ENCODE data around the gene NUDT16L1. TPM values are rescaled to one million over a fixed set of nuclear protein-coding genes. Genes with fewer than 3 reads are reported as not detected.
A peak's percentile ranks its signal among the peaks of the same experiment; 100 is the strongest.

NUDT16L1 gene
- total and polyA plus RNA-seq, 12 donors, result 16.3 to 99.3 (median 51.6) TPM

GRCh38 chr16:4675864-4676786 is 17.2 kb upstream of the NUDT16L1 start:
- no peaks in the 10 kb centered on the region for H3K27me3 ChIP-seq
- H3K36me3 ChIP-seq (replicated peaks in 1 of 2), result peaks cover 0 to 37% of the 10 kb centered on the region in 2 donors
- 50 to 61% (median 57%) methylated on average over 8 to 23 of the region's 23 CpGs for WGBS, 4 donors
- no peaks in the 10 kb centered on the region for H3K9me3 ChIP-seq (replicated peaks in 1 of 3)
- H3K4me1 ChIP-seq (replicated peaks in 1 of 2), result peaks cover 24 to 30% of the 10 kb centered on the region in 2 donors
- intact Hi-C loops (cut with DNase I), result no loop called here
- H3K27ac ChIP-seq, result peak overlapping the region; percentile 64 to 96 (median 89)
- DNase-seq, result peak in 5 of 7 donors; percentile 39 to 73 (median 47)
- TF ChIP-seq POLR2A (IDR thresholded peaks at IDR 0.05) (no peak), CTCF (IDR thresholded peaks at IDR 0.05) (no peak)
- H3K4me3 ChIP-seq, result no peak overlapping the region

DNA sequence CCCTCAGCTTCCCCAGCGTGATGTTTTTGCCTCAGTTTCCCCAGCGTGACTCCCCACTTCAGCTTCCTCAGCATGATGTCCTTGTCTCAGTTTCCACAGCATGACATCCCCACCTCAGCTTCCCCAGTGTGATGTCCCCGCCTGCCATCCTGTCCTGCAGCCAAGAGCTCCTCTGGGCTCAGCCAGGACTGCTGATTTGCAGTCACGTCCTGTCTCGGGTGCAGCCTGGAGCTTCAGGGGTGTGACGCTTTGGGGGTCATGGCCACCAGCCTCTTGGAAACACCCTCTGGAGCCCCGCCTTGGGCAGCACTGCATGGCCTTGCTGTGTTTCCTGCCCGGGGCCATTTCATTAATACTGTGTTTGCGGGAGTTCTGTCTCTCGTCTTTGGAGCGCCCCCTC is 16.5 kb upstream of the NUDT16L1 start:
- H3K27me3 ChIP-seq, result no peaks in the 10 kb centered on the region
- intact Hi-C loops (cut with DNase I), result no loop called here
- WGBS, 4 donors, result 34 to 48% (median 40%) methylated on average over 10 to 11 of the region's 11 CpGs
- peak overlapping the region in 1 of 4 donors; percentile 18 for H3K4me3 ChIP-seq
- TF ChIP-seq POLR2A (IDR thresholded peaks at IDR 0.05), result peak in 1 of 2 donors; percentile 42
- TF ChIP-seq CTCF (IDR thresholded peaks at IDR 0.05), result no peak
- H3K27ac ChIP-seq, result peak overlapping the region; percentile 67 to 97 (median 96)
- DNase-seq, result peak; percentile 85 to 97 (median 95)
- peaks cover 0 to 35% of the 10 kb centered on the region in 2 donors for H3K36me3 ChIP-seq (replicated peaks in 1 of 2)
- no peaks in the 10 kb centered on the region for H3K9me3 ChIP-seq (replicated peaks in 1 of 3)
- H3K4me1 ChIP-seq (replicated peaks in 1 of 2), result peaks cover 24 to 30% of the 10 kb centered on the region in 2 donors

- peak overlapping the region; percentile 67 to 97 (median 96) for H3K27ac ChIP-seq
- intact Hi-C loops (cut with DNase I), result no loop called here
- H3K36me3 ChIP-seq (replicated peaks in 1 of 2), result peaks cover 0 to 40% of the 10 kb centered on the region in 2 donors
Measured at GRCh38 chr16:4677390-4677789, 16.0 kb upstream of the NUDT16L1 start.

More at GRCh38 chr16:4677390-4677789, 16.0 kb upstream of the NUDT16L1 start:
- Histone ChIP-seq H3K27me3 (no peaks in the 10 kb centered on the region), H3K4me1 (replicated peaks in 1 of 2) (peaks cover 24 to 31% of the 10 kb centered on the region in 2 donors), H3K9me3 (replicated peaks in 1 of 3) (no peaks in the 10 kb centered on the region), H3K4me3 (peak overlapping the region in 1 of 4 donors; percentile 18)
- DNase-seq, result peak; percentile 89 to 97 (median 94)
- WGBS, 4 donors, result 34 to 53% (median 41%) methylated on average over 8 to 17 of the region's 17 CpGs
- TF ChIP-seq POLR2A (IDR thresholded peaks at IDR 0.05), result peak in 1 of 2 donors; percentile 72
- TF ChIP-seq CTCF (IDR thresholded peaks at IDR 0.05), result no peak

Measured in adrenal gland (tissue), 12 donors.